ENCODE measurements around the gene HUS1B.
A peak's percentile ranks its signal among the peaks of the same experiment; 100 is the strongest.
"Not testable (repeated sequence)": the region's sequence is repeated elsewhere in the genome, so short reads cannot be mapped to it uniquely, and the experiment has no call there.

Gene HUS1B

DNA sequence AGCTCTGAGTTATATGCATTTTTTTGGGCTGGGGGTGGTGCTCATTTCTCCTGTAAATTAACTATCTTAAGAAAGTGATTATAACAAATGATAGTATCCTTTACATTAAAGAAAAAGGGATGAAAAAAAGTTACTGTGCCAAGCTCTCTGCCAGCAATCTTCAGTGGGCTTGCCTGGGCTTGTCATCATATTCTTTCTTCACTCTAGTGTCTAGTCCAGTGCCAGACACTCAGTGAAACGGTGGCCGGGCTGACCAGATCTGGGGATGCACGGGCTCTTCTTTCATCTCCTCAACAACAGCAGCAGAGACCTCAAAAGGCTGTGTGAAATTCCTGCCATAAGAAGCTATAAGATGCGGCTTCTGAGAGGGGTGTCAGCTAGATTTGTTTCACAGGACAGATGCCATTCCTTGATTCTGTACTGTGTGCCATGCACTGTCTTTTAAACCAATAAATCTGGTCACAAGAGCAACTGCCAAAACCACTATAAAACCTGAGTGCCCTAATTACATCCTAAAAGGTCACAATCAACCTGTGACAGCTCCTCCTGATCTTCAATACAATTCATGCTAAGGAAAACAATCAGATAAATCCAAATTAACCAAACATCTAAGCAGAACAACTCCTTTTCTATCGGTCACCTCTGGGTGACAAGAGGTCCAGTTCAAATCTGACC lies 23.9 kb upstream of the HUS1B start:
- in situ Hi-C loops (cut with MboI; ENCODE audit: low pct_unique_long_range_greater_than_20kb, low sequenced_read_pairs), result no loop called here
- DNase-seq, result no peak

DNA sequence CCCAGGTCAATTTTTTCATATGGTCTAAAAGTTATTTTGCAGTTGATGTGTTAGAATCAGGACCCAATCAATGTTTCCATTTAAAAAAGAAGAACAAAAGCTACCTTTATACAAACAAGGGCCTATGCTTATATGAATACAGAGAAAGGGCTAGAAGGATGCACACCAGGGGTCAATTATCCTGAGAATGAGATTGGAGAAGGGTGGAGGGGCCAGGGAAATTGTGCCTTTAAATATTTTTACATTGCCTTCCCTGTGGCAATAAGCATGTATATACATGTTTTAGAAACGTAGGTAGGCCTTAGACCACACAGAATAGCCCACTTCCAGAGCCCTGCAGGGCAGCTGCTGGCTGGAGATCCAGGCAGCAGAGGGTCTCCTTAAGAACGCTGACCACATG lies 23.4 kb upstream of the HUS1B start:
- in situ Hi-C loops (cut with MboI; ENCODE audit: low pct_unique_long_range_greater_than_20kb, low sequenced_read_pairs), result no loop called here
- DNase-seq, result no peak

DNA sequence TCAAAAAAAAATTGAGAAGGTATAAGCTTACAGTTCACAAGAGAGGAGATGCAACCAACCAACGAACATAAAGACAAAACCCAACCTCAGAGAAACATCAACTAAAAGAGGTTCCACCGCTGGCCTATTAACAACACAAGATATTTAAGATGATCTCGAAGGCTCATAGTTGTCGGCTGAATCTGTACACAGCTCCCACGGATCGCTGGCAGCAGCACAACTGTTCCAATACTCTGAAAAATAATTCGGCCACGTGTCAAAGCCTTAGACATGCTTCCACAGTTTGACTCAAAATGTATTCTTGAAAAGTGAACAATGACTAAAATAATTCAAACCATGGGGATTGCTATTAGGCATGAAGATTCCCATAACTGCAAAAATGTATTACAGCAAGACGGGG lies 22.4 kb upstream of the HUS1B start:
- in situ Hi-C loops (cut with MboI; ENCODE audit: low pct_unique_long_range_greater_than_20kb, low sequenced_read_pairs), result no loop called here
- no peak for DNase-seq

DNA sequence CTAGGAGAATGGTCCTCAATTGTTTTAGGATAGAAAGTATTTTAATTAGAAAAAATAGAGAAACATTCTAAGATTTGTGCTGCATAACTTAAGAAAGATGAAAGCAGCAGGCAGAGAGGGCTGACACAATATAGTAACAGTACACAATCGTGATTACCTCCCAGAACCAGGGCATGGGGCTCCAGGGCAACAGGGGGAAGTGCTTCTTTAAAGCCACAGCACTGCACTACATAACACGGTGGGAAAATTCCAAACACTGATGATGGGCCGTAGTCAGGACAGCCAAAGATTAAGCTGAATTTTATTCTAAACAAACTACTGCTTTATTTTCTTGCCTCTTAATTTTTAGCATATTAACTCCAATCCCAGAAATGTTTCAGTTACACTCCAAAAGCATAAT lies 21.6 kb upstream of the HUS1B start:
- no peak for DNase-seq
- in situ Hi-C loops (cut with MboI; ENCODE audit: low pct_unique_long_range_greater_than_20kb, low sequenced_read_pairs), result no loop called here

DNA sequence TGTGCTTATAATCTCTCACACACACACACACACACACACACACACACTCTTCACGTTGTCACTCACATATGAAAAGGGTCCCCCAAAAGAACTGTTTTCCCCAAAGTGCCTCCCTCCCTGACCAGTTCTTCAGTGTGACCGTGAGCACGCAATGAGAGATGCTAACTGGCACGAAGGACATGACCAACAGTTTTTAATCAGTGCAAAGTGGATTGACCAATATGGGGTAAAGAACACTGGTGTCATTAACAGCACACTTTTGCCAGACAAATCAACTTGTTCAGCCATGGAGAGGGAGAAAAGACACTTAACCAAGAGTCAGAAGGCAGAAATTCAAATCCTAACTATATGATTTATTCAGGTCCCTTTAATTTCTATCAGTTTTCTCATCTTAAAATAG lies 21.0 kb upstream of the HUS1B start:
- DNase-seq, result no peak
- in situ Hi-C loops (cut with MboI; ENCODE audit: low pct_unique_long_range_greater_than_20kb, low sequenced_read_pairs), result no loop called here

DNA sequence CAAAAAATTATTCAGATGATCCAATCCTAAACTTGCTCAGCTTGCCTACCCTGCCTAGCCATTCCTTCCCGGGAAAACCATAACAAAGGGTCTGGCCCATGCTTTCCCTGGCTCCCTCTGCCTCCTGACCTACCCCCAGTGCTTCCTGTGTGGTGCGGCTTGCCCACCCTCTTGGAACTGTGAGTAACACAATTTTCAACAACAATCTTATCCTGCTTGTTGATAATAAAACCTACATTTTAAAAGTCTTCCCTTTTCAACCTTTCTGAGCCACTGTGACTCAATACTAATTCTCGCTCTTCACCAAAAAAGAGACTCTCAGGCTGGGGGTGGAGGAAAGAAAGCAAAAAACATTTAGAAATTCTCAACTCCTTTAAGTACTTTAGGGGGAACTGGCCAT lies 18.1 kb upstream of the HUS1B start:
- no peak for DNase-seq
- in situ Hi-C loops (cut with MboI; ENCODE audit: low pct_unique_long_range_greater_than_20kb, low sequenced_read_pairs), result no loop called here

DNA sequence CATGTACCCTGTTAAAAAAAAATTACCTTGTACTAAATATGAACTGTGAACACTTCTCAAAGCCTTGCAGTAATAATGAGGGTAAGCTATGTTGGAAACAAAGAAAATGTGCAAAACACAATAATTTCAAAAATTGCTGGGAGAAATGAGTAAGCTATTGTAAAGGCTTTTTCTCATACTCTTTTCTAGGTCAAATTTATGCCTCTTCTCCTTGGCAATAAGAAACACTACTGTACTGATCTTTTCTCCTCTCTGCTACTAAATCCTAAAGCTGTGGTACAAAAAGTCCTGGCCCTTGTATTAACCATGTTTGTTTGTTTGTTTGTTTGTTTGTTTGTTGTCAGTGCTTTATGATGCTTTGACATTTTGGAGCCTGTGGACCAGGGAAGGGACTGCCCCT lies 17.5 kb upstream of the HUS1B start:
- in situ Hi-C loops (cut with MboI; ENCODE audit: low pct_unique_long_range_greater_than_20kb, low sequenced_read_pairs), result no loop called here
- DNase-seq, result no peak

DNA sequence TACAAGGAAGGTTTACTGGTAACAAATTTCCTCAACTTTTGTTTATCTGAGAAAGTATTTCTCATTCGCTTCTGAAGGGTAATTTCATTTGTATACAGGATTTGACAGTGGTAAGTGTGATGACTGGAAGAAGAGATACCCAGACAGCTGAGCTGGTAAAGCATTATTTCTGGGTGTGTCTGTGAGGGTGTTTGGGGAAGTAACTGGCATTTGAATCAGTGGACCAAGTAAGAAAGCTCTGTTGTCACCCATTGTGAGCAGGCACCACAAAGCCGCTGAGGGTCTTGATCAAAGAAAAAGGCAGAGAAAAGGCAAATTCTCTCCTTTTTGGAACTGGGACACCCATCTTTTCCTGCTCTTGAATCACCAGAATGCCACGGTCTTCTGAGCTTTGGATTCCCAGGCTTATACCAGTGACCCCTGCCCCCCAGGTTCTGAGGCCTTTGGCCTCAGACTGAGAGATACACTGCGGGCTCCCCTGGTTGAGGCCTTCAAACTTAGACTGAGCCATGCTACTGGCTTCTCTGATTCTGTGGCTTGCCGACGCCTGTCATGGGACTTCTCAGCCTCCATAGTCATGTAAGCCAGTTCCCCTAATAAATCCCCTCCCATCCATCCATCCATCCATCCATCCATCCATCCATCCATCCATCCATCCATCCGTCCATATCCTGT lies 10.5 kb upstream of the HUS1B start:
- DNase-seq, result no peak
- in situ Hi-C loops (cut with MboI; ENCODE audit: low pct_unique_long_range_greater_than_20kb, low sequenced_read_pairs), result no loop called here

DNA sequence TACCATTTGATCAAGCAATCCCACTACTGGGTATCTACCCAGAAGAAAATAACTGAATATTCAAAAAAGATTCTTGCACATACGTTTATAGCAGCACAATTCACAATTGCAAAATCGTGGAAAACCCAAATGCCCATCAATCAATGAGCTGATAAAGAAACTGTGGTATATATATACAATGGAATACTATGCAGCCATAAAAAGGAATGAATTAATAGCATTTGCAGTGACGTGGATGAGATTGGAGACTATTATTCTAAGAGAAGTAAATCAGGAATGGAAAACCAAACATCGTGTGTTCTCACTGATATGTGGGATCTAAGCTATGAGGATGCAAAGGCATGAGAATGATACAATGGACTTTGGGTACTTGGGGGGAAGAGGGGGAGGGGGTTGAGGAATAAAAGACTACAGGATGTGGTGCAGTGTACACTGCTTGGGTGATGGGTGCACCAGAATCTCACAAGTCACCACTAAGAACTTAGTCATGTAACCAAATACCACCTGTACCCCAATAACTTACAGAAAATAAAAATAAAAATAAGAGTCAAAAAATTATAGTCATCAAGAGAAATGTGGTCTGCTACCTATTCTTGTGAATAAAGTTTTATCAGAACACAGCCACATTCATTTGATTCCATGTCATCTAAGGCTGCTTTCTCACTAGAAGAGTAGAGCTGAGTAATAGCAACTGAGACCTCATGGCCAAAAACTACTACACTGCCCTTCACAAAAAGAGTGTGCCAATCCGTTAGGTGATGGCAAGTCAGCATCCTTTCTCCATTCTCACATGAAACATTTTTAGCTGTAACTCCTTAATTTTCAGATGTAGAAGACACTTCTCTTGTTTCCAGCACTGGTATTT lies 8.7 kb upstream of the HUS1B start:
- in situ Hi-C loops (cut with MboI; ENCODE audit: low pct_unique_long_range_greater_than_20kb, low sequenced_read_pairs), result no loop called here
- no peak for DNase-seq

DNA sequence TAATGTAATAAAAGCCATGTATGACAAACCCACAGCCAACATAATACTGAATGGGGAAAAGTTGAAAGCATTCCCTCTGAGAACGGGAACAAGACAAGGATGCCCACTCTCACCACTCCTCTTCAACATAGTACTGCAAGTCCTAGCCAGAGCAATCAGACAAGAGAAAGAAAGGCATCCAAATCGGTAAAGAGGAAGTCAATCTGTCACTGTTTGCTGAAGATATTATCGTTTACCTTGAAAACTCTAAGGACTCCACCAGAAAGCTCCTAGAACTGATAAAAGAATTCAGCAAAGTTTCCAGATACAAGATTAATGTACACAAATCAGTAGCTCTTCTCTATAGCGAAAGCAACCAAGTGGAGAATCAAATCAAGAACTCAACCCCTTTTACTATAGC lies 6.9 kb upstream of the HUS1B start:
- DNase-seq, result peak; percentile 46

DNA sequence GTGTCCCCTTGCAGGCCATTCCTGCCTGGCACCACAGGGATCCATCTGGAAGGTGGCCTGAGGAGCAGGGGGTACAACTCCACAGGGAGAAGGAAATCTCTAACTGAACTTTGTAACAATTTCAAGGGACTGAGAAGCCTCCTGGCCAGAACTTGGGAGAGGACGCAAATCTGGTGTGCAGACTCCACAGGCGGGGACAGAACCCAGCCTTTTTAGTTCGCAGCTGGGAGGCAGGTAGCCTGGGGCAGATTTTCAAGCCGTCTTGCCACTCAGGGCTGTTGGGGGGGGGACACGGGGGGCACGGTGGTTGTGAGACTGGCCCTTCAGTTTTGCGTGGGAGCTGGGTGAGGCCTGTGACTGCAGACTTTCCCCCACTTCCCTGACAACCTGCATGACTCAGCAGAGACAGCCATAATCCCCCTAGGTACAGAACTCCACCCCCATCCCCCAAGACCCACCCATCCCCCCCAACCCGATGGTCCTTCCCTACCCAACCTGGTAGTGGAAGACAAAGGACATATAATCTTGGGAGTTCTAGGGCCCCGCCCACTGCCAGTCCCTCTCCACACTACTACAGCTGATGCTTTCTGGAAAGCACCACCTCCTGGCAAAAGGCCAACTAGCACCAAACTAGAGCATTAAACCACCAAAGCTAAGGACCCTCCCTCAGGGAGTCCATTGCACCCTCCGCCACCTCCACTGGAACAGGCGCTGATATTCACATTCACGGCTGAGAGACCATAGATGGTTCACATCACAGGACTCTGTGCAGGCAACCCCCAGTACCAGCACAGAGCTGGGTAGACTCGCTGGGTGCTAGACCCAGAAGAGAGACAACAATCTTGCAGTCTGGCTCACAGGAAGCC lies 3.0 kb upstream of the HUS1B start:
- peak; percentile 46 for DNase-seq

More for the DNA sequence above, 6.9 kb upstream of the HUS1B start:
- in situ Hi-C loops (cut with MboI; ENCODE audit: low pct_unique_long_range_greater_than_20kb, low sequenced_read_pairs), result not testable (repeated sequence)

DNA sequence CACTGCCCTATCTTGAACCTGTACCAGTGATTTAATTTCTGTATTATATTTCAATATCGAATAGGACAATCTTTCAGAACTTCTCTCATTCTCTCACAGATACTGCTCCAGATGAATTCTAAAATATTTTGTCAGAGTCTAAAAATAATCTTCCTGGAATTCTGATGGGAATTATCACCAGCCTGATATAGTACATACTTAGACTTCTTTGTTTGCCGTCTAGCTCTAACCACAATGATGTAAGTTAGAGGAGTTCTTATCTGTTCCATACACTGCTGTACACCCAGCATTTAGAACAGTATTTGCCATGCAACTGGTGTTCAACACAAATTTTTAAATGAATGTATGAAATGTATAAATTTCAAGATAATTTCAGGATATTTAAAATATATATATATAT lies 1.3 kb upstream of the HUS1B start:
- DNase-seq, result no peak
- in situ Hi-C loops (cut with MboI; ENCODE audit: low pct_unique_long_range_greater_than_20kb, low sequenced_read_pairs), result no loop called here

More for the DNA sequence above, 3.0 kb upstream of the HUS1B start:
- in situ Hi-C loops (cut with MboI; ENCODE audit: low pct_unique_long_range_greater_than_20kb, low sequenced_read_pairs), result no loop called here

DNA sequence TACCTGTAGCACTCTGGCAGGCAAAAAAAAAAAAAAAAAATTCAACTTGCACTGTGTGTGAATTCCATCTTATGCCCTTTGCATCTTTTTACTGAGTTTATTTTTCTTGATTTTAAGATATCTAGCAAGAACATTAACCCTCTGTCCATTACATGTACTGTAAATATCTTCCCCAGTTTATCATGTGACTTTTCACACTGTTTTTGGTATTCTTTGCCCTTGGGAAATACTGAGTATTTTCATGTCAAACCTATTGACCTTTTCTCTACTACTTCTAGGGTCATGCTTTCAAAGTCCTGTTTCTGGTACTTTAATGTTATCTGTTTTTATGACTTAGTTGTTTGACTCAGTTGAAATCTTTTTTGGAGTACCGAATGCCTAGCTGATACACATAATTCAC lies 843 bp upstream of the HUS1B start:
- no peak for DNase-seq
- in situ Hi-C loops (cut with MboI; ENCODE audit: low pct_unique_long_range_greater_than_20kb, low sequenced_read_pairs), result no loop called here

DNA sequence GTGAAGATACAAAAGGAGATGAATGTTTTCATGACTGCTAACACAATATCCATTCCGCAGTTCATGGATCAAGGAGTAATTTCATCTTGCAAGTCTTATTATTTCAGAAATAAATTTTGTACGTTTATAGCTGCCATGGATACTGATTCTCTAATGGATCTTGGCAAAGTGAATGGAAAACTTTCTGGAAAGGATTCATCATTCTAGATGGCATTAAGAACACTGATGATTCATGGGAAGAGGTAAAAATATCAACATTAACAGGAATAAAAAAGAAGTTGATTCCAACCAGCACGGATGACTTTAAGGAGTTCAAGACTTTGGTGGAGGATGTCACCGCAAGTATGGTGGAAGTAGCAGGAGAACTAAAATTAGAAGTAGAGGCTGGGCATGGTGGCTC lies 2.8 kb downstream of the HUS1B start:
- in situ Hi-C loops (cut with MboI; ENCODE audit: low pct_unique_long_range_greater_than_20kb, low sequenced_read_pairs), result no loop called here

DNA sequence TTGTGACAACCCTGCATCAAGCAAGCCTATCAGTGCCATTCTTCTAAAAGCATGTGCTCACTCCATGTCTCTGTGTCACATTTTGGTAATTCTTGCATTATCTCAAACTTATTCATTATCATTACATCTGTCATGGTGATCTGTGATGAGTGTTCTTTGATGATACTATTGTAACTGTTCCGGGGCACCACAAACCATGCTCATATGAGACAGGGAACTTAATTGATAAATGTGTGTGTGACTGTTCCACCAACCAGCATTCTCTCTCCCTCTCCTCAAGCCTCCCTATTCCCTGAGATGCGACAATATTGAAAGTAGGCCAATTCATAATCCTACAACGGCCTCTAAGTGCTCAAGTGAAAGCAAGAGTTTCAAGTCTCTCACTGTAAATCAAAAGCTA lies 4.0 kb downstream of the HUS1B start:
- no peak for DNase-seq
- in situ Hi-C loops (cut with MboI; ENCODE audit: low pct_unique_long_range_greater_than_20kb, low sequenced_read_pairs), result no loop called here

More for the DNA sequence above, 2.8 kb downstream of the HUS1B start:
- no peak for DNase-seq

DNA sequence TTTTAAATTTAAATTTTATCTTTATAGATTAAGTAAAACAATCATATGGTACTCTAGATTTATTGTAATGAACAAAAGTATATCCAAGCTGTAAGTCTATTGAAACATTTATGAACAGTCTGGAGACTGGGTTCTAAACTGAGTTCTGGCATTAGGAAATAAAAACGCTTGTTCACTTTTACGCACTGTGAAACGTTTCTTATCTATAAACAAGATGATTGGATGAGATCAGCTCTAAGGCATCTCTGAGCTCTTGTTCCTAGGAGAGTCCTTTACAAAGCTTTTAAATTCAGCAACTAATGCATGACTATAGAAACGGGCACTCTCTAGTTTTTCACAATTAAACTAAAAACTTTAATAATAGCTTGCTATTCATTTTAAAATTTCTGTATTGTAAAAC lies 6.8 kb downstream of the HUS1B start:
- in situ Hi-C loops (cut with MboI; ENCODE audit: low pct_unique_long_range_greater_than_20kb, low sequenced_read_pairs), result no loop called here

DNA sequence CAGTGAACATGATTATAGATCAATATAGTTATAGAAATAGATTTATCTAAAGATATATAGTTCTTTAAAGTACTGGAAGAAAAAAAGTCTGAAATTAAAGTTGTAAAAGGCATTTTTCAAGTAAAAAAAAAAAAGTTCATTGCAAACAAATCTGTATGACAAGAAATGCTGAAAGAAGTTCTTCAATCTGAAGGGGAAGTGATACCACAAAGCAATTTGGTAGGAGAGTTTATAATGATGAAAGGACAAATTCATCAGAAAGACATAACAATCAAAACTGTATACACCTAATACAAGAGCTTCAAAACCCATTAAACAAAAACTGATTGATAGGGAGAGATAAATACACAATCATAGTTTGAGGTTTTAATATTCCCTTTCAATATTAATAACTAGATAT lies 14.1 kb downstream of the HUS1B start:
- in situ Hi-C loops (cut with MboI; ENCODE audit: low pct_unique_long_range_greater_than_20kb, low sequenced_read_pairs), result no loop called here
- no peak for DNase-seq

More for the DNA sequence above, 6.8 kb downstream of the HUS1B start:
- no peak for DNase-seq

DNA sequence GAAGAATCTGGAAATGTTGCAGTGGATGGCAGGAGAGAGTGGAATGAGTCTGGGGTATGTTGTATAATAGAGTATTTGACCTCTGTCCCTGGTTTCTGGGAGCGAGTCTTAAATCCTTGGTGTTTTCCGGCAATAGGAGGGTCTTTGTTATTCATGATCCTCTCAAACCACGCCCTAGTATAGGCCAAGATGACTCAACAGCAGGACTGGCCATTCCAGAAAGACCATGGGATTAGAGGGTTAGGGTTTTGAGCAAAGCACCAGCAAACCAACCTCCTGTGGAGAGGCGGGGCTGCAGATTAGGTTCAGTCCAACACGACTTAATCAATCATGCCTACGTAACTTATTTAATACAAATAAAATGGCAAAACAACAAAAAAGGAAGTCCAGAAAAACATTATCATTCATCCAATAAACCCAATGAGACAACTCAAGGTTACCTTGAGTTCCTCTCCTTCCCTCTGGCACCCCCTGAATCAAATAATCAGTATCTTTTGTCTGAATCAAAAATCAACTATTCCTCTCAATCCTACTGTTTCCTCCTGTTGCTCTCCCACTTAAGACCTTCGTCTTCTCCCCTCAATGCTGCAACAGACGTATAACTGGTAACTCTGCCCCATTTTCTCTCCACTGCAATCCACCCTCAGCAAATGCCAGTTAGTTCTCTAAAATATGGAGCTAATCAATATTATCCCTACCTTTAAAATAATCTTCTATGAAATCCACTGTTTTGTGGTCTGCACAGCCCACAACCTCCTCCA lies 15.5 kb downstream of the HUS1B start:
- in situ Hi-C loops (cut with MboI; ENCODE audit: low pct_unique_long_range_greater_than_20kb, low sequenced_read_pairs), result no loop called here
- DNase-seq, result no peak

DNA sequence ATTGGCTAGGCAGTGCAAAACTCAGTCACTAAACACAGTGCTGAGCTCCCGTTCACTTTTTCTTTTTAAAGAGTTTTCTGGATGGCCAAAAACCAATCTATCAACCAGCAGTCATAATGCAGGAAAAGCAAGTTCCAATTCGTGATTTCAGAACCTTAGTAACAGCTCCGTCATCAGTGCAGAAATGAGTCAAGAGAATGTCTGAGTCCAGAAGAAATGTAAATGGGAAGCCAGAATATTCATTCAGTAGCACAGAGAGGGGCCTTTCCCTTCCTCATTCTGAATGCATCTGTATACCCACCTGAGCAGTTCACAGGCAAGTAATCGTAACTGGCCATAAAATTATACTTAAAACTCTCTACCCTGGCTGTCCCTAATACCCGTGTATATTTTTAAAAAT lies 20.4 kb downstream of the HUS1B start:
- in situ Hi-C loops (cut with MboI; ENCODE audit: low pct_unique_long_range_greater_than_20kb, low sequenced_read_pairs), result no loop called here
- DNase-seq, result no peak

Data from KBM-7 (cell line).